HG03108 (cell line): ENCODE results near the gene MDGA2.
"Not testable (repeated sequence)": the region's sequence is repeated elsewhere in the genome, so short reads cannot be mapped to it uniquely, and the experiment has no call there.

Source experiments
- ATAC-seq: cut with Tn5 transposase; IDR thresholded peaks from one replicate; pipeline ENCODE4 v1.9.1; 2021; ENCODE audit warnings: moderate library complexity; ENCODE audit not compliant: unreplicated experiment

Gene MDGA2

DNA sequence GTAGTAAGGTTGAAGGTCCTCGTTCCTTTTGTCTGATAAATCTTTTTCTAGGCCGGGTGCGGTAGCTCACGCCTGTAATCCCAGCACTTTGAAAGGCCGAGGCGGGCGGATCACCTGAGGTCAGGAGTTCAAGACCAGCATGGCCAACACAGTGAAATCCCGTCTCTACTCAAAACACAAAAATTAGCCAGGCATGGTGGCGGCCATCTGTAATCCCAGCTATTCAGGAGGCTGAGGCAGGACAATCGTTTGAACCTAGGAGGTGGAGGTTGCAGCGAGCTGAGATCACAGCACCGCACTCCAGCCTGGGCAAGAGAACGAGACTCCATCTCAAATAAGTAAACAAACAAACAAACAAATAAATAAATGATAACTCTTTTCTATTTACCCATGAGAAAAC, 51.3 kb downstream of the MDGA2 start:
- not testable (repeated sequence) for ATAC-seq

- ATAC-seq: no peak
Measured at GRCh38 chr14:47619392-47619791, 56.0 kb downstream of the MDGA2 start.

DNA sequence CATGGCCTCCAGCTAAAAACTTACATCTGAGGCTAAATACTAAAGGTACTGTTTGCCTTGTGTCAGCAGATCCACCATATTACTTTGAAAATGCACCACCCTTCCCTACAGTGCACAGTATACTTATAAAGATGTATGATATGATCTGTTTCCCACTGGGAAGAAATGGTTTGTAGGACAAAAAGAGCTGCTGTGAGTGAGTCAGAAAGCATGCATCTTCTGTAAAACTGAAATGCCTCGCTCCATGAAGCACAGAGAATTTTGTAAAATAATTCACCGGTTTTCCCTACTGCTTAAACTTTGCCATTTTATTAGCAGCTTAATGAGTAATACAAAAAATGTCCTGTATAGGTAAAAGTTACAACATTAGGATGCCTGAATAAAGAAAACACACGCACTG, 68.8 kb downstream of the MDGA2 start:
- no peak for ATAC-seq

- ATAC-seq: no peak
Measured at GRCh38 chr14:47596860-47597259, 78.5 kb downstream of the MDGA2 start.

DNA sequence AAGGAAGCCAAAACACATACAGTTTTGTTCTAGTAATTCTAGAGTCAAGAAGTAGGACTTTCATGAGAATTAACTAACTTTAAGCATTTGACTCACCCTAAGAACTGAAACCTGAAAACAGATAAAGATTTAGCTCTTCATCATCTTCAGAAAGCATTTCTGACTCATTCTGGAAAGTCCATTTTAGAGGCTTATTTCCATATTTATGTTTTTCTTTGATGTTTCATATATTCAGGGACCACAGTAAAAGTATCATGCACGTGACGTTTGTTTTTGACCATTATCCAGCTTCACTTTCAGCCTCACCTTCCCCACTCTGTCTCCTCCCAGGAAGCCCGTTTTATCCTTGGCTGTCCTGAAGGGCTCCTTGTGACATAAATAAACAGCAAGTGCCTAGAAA, 79.2 kb downstream of the MDGA2 start:
- ATAC-seq: peak; percentile 63

GRCh38 chr14:47595552-47595951, 79.9 kb downstream of the MDGA2 start:
- no peak for ATAC-seq

DNA sequence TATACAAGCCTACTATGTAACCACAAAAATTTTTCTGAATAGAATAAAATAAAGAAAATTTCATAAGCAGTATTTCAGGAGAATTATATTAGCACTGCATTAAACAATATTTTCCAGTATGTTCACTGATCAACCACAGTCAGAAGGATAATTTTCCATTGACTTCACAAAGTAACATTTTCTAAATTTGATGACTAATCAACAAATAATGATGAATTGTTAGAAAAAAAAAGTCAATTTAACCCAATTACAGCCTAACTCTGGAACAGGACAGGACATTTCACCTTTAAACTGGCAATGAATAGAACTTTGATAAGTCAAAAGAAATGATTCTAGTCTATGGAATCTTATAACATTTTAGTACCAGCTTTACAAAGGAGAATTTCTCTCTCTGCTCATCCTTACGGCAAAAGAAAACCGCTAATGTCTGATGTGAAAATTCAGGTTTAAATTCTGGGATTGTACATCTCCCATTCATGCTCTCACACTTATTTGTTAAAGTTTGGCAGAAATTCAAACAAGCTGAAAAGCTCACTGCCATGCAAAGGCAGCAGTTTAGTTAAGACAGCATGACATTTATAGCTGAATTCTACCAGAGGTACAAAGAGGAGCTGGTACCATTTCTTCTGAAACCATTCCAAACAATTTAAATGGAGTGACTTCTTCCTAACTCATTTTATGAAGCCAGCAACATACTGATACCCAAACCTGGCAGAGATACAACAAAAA, 84.5 kb downstream of the MDGA2 start:
- ATAC-seq: no peak

DNA sequence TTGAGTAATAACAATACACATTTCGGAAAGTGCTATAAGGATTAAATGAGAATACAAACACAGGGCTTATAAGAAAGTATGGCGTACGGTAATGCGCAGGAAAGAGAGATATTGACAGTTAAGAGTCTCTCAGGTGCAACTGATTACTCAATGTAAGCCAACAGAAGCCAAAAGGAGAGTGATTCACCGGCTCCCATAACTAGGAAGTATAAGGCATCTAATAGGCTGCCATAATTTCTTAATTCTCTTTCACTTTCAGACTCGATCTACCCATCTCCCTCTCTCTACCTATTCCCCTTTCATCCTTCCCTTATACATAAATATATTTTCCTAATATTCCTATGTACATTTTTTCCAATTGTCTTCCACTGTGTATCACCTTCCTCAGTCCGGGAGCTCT, 90.0 kb downstream of the MDGA2 start:
- ATAC-seq: no peak

GRCh38 chr14:47567273-47567672, 108.1 kb downstream of the MDGA2 start:
- ATAC-seq: no peak

- no peak for ATAC-seq
Measured at GRCh38 chr14:47557894-47558293, 117.5 kb downstream of the MDGA2 start.

- no peak for ATAC-seq
Measured at GRCh38 chr14:47555333-47555732, 120.1 kb downstream of the MDGA2 start.

DNA sequence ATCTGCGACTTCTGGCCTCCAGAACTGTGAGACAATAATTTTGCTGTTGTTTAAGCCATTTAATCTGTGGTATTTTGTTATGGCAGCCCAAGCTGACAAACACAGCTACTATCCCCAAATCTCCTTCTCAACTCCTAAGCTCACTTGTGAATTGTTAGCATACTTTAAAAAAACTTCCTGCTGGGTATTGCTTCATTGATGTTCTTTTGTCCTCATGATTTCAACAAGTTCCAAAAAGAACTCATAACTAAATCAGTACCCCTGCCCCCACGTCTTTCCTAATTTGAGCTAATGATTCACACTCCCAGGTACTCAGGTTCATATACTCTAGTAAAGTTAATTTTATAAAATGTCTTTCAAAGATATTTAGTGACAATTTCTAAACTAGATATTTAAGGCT, 125.5 kb downstream of the MDGA2 start:
- ATAC-seq: no peak

- ATAC-seq: no peak
Measured at GRCh38 chr14:47543459-47543858, 131.9 kb downstream of the MDGA2 start.

GRCh38 chr14:47541662-47542061, 133.7 kb downstream of the MDGA2 start:
- no peak for ATAC-seq

DNA sequence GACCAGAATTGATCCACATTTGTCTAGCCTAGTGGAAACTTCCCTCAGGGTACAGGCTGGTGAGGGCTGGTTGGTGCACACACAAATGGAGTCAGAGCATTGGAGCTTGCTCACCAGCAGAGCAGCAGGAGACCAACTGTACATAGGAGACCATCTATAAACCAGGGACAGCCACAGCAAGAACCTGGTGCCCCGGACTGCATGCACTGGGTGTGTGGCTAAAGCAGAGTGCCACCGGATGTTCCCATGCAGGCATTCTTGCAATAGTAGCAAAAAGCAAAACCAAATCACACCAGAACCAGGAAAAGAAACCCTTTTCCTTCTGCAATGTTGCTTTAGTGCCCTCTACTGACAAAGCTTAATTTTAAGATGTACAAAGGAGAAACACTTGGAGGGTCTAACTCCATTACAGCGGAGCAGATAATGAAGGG, 136.4 kb downstream of the MDGA2 start:
- no peak for ATAC-seq

GRCh38 chr14:47536341-47536740, 139.1 kb downstream of the MDGA2 start:
- no peak for ATAC-seq

DNA sequence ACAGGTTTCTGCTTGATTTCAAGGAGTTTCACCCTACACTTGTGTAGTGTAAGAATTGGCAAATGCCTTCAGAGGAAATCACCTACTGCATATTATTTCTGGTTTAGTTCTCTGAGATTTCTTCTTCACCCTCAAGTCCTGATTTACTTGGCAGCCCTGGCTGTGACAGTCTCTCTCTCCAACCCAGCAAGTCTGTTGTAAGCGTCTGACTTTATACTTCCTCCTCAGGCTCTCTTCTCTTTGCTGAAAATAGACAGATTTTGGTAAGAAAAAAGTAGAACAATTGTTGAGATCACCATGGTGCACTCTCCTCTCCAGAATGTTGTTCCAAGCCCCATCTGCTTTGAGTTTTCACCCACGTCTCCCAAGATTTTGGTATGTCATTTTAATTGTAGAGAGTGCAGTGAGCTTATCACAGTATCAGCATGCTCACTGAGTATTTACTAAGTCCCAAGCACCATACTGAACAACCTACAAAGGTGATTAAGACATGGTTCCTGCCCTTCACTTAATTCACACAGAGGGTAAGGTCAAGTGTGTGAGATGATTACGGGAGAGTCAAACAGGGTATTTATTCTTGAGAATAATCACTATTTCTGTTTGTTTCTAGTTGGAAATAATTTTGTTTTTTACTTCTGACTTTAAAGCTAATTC, 148.7 kb downstream of the MDGA2 start:
- ATAC-seq: no peak

- no peak for ATAC-seq
Measured at GRCh38 chr14:47524524-47524923, 150.9 kb downstream of the MDGA2 start.

- ATAC-seq: no peak
Measured at GRCh38 chr14:47520382-47520781, 155.0 kb downstream of the MDGA2 start.

GRCh38 chr14:47511829-47512228, 163.6 kb downstream of the MDGA2 start:
- ATAC-seq: no peak

DNA sequence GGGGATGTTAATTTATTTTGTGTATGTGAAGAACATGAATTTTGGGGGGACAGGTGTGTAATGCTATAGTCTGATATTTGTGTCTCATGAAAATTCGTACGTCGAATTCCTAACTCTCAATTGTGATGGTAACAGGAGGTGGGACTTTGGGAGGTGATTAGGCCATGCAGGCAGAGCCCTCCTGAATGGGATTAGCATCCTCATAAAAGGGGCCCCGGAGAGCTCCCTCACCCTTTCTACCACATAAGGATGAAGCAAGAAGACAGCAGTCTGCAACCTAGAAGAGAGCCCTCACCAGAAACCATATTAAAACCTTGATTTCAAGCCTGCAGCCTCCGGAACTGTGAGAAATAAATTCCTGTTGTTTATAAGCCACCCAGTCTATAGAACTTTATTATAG, 165.4 kb downstream of the MDGA2 start:
- ATAC-seq: no peak

- no peak for ATAC-seq
Measured at GRCh38 chr14:47507861-47508260, 167.5 kb downstream of the MDGA2 start.

DNA sequence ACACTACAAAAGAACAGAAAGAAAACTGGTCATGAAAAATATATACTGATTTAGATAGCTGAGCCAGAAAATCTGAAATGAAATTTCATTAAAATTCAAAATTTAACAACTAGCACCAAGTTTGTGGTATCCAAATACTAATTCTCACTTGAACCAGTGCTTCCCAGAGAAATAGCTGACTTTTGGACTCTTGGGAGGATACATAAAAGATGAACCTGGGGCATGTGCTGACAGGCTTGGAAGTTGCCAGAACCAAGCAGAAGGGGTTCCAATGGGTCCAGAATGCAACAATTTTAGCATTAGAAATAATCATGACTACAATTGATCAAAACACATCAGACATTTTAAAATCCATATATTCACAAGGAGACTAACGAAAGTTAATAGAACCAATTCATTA, 175.0 kb downstream of the MDGA2 start:
- no peak for ATAC-seq
